HepG2 (cell line): Measurements from ENCODE around the gene ERC1. TPM values are rescaled to one million over a fixed set of nuclear protein-coding genes. Genes with fewer than 3 reads are reported as not detected.

Experiments
- ATAC-seq: fragments of 200-7000 bp; cut with Tn5 transposase; 3 replicates; pipeline ENCODE4 v1.9.1; 2020; ENCODE audit warnings: mild to moderate bottlenecking, moderate library complexity
- BruUV-seq: library from RNA; stranded (reverse); fragments of 400-500 nt; replicated peaks from 2 replicates; lab custom pipeline; 2021; lab: Mats Ljungman, UMichigan
- CTCF ChIA-PET: fragments of 300-600 bp; formaldehyde crosslinking; extraction: SDS; loops from one replicate; lab custom pipeline; 2021; ENCODE audit warnings: low total read pairs, inconsistent platforms, low intra/inter-chr PET ratio; lab: Yijun Ruan, JAX
- POLR2A ChIA-PET: fragments of 350-600 bp; sonication (Branson Sonifier 250); formaldehyde crosslinking; loops from one replicate; lab custom pipeline; 2020; ENCODE audit warnings: antibody characterized with exemption, inconsistent platforms; lab: Yijun Ruan, JAX
- DNase-seq: peaks from one replicate; pipeline ENCODE4 v3.0.0-alpha.2; 2015; ENCODE audit warnings: low spot score
- FAIRE-seq: peaks from 3 replicates; lab custom pipeline; 2011; peaks lifted over from hg19 to GRCh38; lab: Jason Lieb, UNC
- H2AFZ ChIP-seq: one replicate; pipeline ENCODE4 v1.6.1; 2011; ENCODE audit warnings: low read length, inconsistent platforms
- H3K27ac ChIP-seq: fragments of 300-600 bp; 3 replicates; pipeline ENCODE4 v1.8.0; 2011; ENCODE audit warnings: mixed run types, mild to moderate bottlenecking, mixed read lengths, low read length, inconsistent platforms; ENCODE audit not compliant: insufficient read depth; ENCODE audit errors: extremely low read length
- H3K27me3 ChIP-seq, 2 experiments: fragments of 200-600 bp in 1 of 2; 2 replicates in 1 of 2; 3 replicates in 1 of 2; pipeline versions ENCODE4 v1.6.0 to v1.8.0; 2011; ENCODE audit warnings: low read length in 2 of 2, mild to moderate bottlenecking in 2 of 2, moderate library complexity in 2 of 2, inconsistent platforms in 1 of 2; ENCODE audit not compliant: insufficient read depth in 2 of 2, control insufficient read depth in 1 of 2
- H3K36me3 ChIP-seq, 2 experiments: fragments of 200-600 bp in 1 of 2; replicated peaks in 1 of 2; 2 replicates in 1 of 2; 3 replicates in 1 of 2; pipeline versions ENCODE4 v1.5.1 to v1.8.0; 2011; ENCODE audit warnings: low read length in 2 of 2, inconsistent platforms in 1 of 2; ENCODE audit not compliant: insufficient read depth in 2 of 2, control insufficient read depth in 1 of 2
- H3K4me1 ChIP-seq: 2 replicates; pipeline ENCODE4 v1.5.1; 2012; ENCODE audit warnings: low read length, inconsistent platforms; ENCODE audit not compliant: insufficient read depth
- H3K4me2 ChIP-seq: 2 replicates; pipeline ENCODE4 v1.6.0; 2011; ENCODE audit warnings: low read depth, low read length, inconsistent platforms
- H3K4me3 ChIP-seq, 3 experiments: fragments of 200-600 bp in 1 of 3; sonication (generic), shearing (Covaris generic) in 1 of 3; replicated peaks in 1 of 3; 2 replicates each; pipeline ENCODE4 v1.5.1; 2011 to 2016; ENCODE audit warnings: low read length in 3 of 3, inconsistent platforms in 2 of 3, low read depth in 2 of 3, mild to moderate bottlenecking in 2 of 3, control low read depth in 1 of 3, mixed read lengths in 1 of 3; ENCODE audit not compliant: insufficient read depth in 1 of 3
- H3K79me2 ChIP-seq: one replicate; pipeline ENCODE4 v1.6.1; 2011; ENCODE audit warnings: low read length, inconsistent platforms; ENCODE audit not compliant: insufficient read depth
- H3K9ac ChIP-seq: 2 replicates; pipeline ENCODE4 v1.6.0; 2011; ENCODE audit warnings: mild to moderate bottlenecking, low read depth, low read length, inconsistent platforms; ENCODE audit not compliant: insufficient read depth
- H3K9me3 ChIP-seq: 2 replicates; pipeline ENCODE4 v1.5.1; 2012; ENCODE audit warnings: mild to moderate bottlenecking, low read length
- H4K20me1 ChIP-seq: 2 replicates; pipeline ENCODE4 v1.6.0; 2011; ENCODE audit warnings: inconsistent platforms, mild to moderate bottlenecking, low read length, moderate library complexity; ENCODE audit not compliant: insufficient read depth
- MXD3 ChIP-seq: IDR thresholded peaks from 2 replicates; pipeline ENCODE4 v1.6.1; 2016; ENCODE audit warnings: mild to moderate bottlenecking, missing biosample characterization, missing genetic modification reagents
- POLR2A ChIP-seq, 2 experiments: IDR thresholded peaks; 2 replicates each; pipeline ENCODE4 v1.6.1; 2011; ENCODE audit warnings: low read depth in 2 of 2, low read length in 2 of 2, mild to moderate bottlenecking in 1 of 2, moderate library complexity in 1 of 2; ENCODE audit not compliant: insufficient read depth in 1 of 2
- RELA ChIP-seq: sonication (generic); formaldehyde crosslinking; IDR thresholded peaks from 2 replicates; pipeline ENCODE4 v1.4.0; 2020; ENCODE audit warnings: missing genetic modification reagents
- SAP130 ChIP-seq: IDR thresholded peaks from 2 replicates; pipeline ENCODE4 v1.6.1; 2016; ENCODE audit warnings: low read depth
- SIN3A ChIP-seq: IDR thresholded peaks from 2 replicates; pipeline ENCODE4 v1.6.1; 2011; ENCODE audit warnings: low read depth, mild to moderate bottlenecking, control low read depth, low read length, borderline replicate concordance
- TEF ChIP-seq: sonication (generic); formaldehyde crosslinking; IDR thresholded peaks from 2 replicates; pipeline ENCODE4 v1.5.0; 2020; ENCODE audit warnings: missing genetic modification reagents
- ZBTB21 ChIP-seq: sonication (generic); formaldehyde crosslinking; IDR thresholded peaks from 2 replicates; pipeline ENCODE4 v1.4.0; 2020; ENCODE audit warnings: missing genetic modification reagents
- ZC3H4 ChIP-seq: sonication (generic); formaldehyde crosslinking; IDR thresholded peaks from 2 replicates; pipeline ENCODE4 v1.4.0; 2020; ENCODE audit warnings: missing genetic modification reagents, borderline replicate concordance
- ZFP82 ChIP-seq: sonication (generic); formaldehyde crosslinking; IDR thresholded peaks from 2 replicates; pipeline ENCODE4 v1.5.1; 2020; ENCODE audit warnings: mild to moderate bottlenecking, missing genetic modification reagents, borderline replicate concordance
- ZNF589 ChIP-seq: sonication (generic); formaldehyde crosslinking; conservative IDR thresholded peaks from 2 replicates; pipeline ENCODE4 v1.8.0; 2022; ENCODE audit warnings: mild to moderate bottlenecking, moderate library complexity, missing genetic modification reagents
- WGBS: methylation state at CpG from one replicate; pipeline ENCODE4 v1.1.6; 2017; ENCODE audit warnings: low lambda C conversion rate; 5-methylcytosine and 5-hydroxymethylcytosine counted together
- in situ Hi-C: cut with HindIII; loops from 2 replicates; pipeline ENCODE4 v1.10.0; 2017; ENCODE audit warnings: low pct_unique_long_range_greater_than_20kb; ENCODE audit not compliant: extremely low pct_ligation_motif_present
- intact Hi-C: fragments of 100-400 bp; cut with micrococcal nuclease; formaldehyde crosslinking; loops from one replicate; pipeline ENCODE4 v1.10.0; 2022; ENCODE audit not compliant: unreplicated experiment
- polyA plus RNA-seq, 8 experiments: library from polyadenylated mRNA; depleted of rRNA in 3 of 8; stranded (reverse) in 7 of 8; unstranded in 1 of 8; fragments of >200 nt; fragmentation: Illumina TruSeq in 4 of 8; extraction: Trizol in 4 of 8; gene quantifications; 2 replicates each; pipeline versions ENCODE4 v1.2.1 to v1.2.3, GENCODE V29; 2011 to 2016; ENCODE audit warnings: low read depth in 4 of 8, missing spikeins in 1 of 8, mixed read lengths in 1 of 8; ENCODE audit not compliant: insufficient read depth in 1 of 8
- total RNA-seq, 5 experiments: library from RNA; depleted of rRNA; stranded (reverse); fragments of >200 nt; fragmentation: Illumina TruSeq; extraction: Trizol; gene quantifications; 2 replicates each; pipeline ENCODE4 v1.2.3, GENCODE V29; 2016; ENCODE audit warnings: low read depth in 1 of 5

Gene ERC1
- total and polyA plus RNA-seq, 2 of the 13 experiments (the other 11 are each of a cell fraction or from before 2014, with no cell fraction given) = 6.1 to 12.4 TPM

GRCh38 chr12:1306817-1307216 lies 315.8 kb downstream of the ERC1 start:
- DNase-seq = no peak
- Histone ChIP-seq H3K9ac (no peak overlapping the region), H4K20me1 (no peaks in the 10 kb centered on the region), H2AFZ (no peak overlapping the region), H3K79me2 (no peaks in the 10 kb centered on the region), H3K9me3 (no peaks in the 10 kb centered on the region), H3K4me1 (peaks cover 1% of the 10 kb centered on the region; the same call in 1 of the 2 replicates), H3K27me3 (no peaks in the 10 kb centered on the region), H3K27ac (no peak overlapping the region), H3K4me2 (no peak overlapping the region), H3K36me3 (no peaks in the 10 kb centered on the region), H3K4me3 (no peak overlapping the region)
- BruUV-seq = no TSS peak
- ChIA-PET POLR2A (no interaction called here), CTCF (no interaction called here)
- WGBS = 99% methylated on average over 4 of the region's 4 CpGs
- in situ Hi-C loops (no loop called here), intact Hi-C loops (no loop called here)
- ATAC-seq = no peak
- FAIRE-seq = no peak
- TF ChIP-seq SAP130 (CRISPR knock-in tag) (no peak), ZFP82 (CRISPR knock-in tag) (no peak), ZC3H4 (CRISPR knock-in tag) (no peak), RELA (no peak)
- TF ChIP-seq, all 625 proteins: peak for 0

GRCh38 chr12:1307796-1308195 lies 316.8 kb downstream of the ERC1 start:
- intact Hi-C loops = no loop called here
- H3K4me2 ChIP-seq = no peak overlapping the region
- H3K9ac ChIP-seq = no peak overlapping the region
- no peak overlapping the region for H2AFZ ChIP-seq
- H3K9me3 ChIP-seq = no peaks in the 10 kb centered on the region
- POLR2A ChIA-PET = no interaction called here
- CTCF ChIA-PET = no interaction called here
- no peaks in the 10 kb centered on the region for H4K20me1 ChIP-seq
- in situ Hi-C loops = no loop called here
- no peak for DNase-seq
- BruUV-seq = no TSS peak
- H3K27ac ChIP-seq = no peak overlapping the region
- 95% methylated on average over 1 of the region's 1 CpG for WGBS
- no peak overlapping the region for H3K4me3 ChIP-seq
- H3K79me2 ChIP-seq = no peaks in the 10 kb centered on the region
- no peak for TF ChIP-seq MXD3
- TF ChIP-seq SIN3A = no peak
- no peak for TF ChIP-seq POLR2A (IDR thresholded peaks at IDR 0.05; ENCODE audit: insufficient read depth in 1 of 2, low read depth in 2 of 2, low read length in 2 of 2)
- TF ChIP-seq ZBTB21 = no peak
- TF ChIP-seq TEF = no peak
- no peak for TF ChIP-seq ZNF589 (CRISPR knock-in tag)
- H3K4me1 ChIP-seq = peaks cover 7% of the 10 kb centered on the region; the same call in 1 of the 2 replicates
- no peak for ATAC-seq
- no peaks in the 10 kb centered on the region for H3K27me3 ChIP-seq
- H3K36me3 ChIP-seq = no peaks in the 10 kb centered on the region
- no peak for FAIRE-seq
